Astrocyte of the cerebellum (primary cell): Measurements from ENCODE around the gene SS18L1.

Source experiments
- DNase-seq: peaks from one replicate; pipeline ENCODE4 v3.0.0-alpha.2; 2011; ENCODE audit warnings: low read depth
- H3K4me3 ChIP-seq: 2 replicates; pipeline ENCODE4 v1.5.1; 2011; ENCODE audit warnings: mild to moderate bottlenecking, low read depth, low read length, moderate library complexity
- in situ Hi-C: cut with HindIII; loops from 2 replicates; pipeline ENCODE4 v1.10.0; 2017; ENCODE audit warnings: low sequenced_read_pairs
- TF ChIP-seq, protein P1 (sequence below): IDR thresholded peaks from 2 replicates; pipeline ENCODE4 v1.5.1; 2012; ENCODE audit warnings: low read length, low read depth, moderate library complexity, mild to moderate bottlenecking; ENCODE audit errors: missing control alignments

SS18L1 gene

GRCh38 chr20:62193079-62194025, 49.8 kb downstream of the SS18L1 start:
- DNase-seq = no peak
- in situ Hi-C loops = no loop called here
- TF ChIP-seq, protein P1, sequence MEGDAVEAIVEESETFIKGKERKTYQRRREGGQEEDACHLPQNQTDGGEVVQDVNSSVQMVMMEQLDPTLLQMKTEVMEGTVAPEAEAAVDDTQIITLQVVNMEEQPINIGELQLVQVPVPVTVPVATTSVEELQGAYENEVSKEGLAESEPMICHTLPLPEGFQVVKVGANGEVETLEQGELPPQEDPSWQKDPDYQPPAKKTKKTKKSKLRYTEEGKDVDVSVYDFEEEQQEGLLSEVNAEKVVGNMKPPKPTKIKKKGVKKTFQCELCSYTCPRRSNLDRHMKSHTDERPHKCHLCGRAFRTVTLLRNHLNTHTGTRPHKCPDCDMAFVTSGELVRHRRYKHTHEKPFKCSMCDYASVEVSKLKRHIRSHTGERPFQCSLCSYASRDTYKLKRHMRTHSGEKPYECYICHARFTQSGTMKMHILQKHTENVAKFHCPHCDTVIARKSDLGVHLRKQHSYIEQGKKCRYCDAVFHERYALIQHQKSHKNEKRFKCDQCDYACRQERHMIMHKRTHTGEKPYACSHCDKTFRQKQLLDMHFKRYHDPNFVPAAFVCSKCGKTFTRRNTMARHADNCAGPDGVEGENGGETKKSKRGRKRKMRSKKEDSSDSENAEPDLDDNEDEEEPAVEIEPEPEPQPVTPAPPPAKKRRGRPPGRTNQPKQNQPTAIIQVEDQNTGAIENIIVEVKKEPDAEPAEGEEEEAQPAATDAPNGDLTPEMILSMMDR = no peak
- H3K4me3 ChIP-seq = no peak overlapping the region

GRCh38 chr20:62195075-62195405, 51.5 kb downstream of the SS18L1 start:
- TF ChIP-seq, protein P1 = no peak
- no peak overlapping the region for H3K4me3 ChIP-seq
- no peak for DNase-seq
- in situ Hi-C loops = no loop called here

- no peak for DNase-seq
- TF ChIP-seq, protein P1 = no peak
- in situ Hi-C loops = no loop called here
- H3K4me3 ChIP-seq = no peak overlapping the region
These were observed 52.2 kb downstream of the SS18L1 start for GRCh38 chr20:62195736-62196135.

DNA sequence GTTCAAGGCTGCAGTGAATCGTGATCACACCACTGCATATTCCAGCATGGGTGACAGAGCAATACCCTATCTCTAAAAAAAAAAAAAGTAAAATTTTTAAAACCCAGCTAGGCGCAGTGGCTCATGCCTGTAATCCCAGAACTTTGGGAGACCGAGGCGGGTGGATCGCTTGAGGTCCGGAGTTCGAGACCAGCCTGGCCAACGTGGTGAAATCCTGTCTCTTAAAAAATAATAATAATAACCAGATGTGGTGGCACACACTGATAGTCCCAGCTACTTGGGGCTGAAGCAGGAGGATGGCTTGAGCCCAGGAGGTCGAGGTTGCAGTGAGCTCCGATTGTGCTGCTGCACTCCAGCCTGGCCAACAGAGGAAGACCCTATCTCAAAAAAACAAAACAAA, 52.7 kb downstream of the SS18L1 start:
- no peak for DNase-seq
- no peak overlapping the region for H3K4me3 ChIP-seq
- TF ChIP-seq, protein P1 = no peak
- in situ Hi-C loops = no loop called here

DNA sequence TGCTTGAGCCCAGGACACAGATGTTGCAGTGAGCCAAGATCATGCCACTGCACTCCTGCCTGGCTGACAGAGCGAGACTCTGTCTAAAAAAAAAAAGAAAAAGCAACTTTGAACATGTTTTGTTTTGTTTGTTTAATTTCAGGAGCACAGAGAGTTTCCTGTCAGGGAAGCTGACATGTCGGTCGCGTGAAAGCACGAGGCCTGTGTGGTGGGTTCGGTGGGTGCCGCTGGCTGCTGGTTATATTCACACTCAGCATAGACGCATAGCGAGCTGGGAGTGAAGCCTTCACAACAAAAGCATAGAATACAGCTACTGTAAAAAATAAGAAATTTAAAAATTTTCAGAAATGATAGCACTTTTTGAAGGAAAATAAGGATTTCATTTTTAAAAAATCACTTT, 53.7 kb downstream of the SS18L1 start:
- TF ChIP-seq, protein P1 = no peak
- DNase-seq = no peak
- no peak overlapping the region for H3K4me3 ChIP-seq
- in situ Hi-C loops = no loop called here

DNA sequence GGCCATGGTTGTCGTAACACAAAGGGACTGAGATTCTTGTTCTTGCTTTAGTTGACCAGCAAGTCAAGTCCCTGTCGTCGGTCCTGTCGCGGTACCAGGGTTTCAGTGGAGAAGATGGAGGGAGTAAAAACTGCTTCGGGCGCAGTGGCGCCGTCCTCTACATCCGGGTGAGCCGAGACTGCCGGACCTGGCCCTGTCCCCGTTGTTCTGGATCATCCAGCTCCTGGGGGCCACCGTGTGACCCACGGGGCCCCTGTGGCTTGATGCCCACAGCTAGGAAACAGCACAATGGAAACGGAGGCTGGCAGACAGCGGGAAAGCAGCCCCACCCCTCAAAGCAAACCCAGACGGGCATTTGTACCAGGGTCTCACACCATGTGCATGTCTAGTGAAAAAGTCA, 54.2 kb downstream of the SS18L1 start:
- TF ChIP-seq, protein P1 = no peak
- no peak overlapping the region for H3K4me3 ChIP-seq
- DNase-seq = no peak
- in situ Hi-C loops = no loop called here
